Forelimb muscle (tissue), 1 donor: ENCODE results near the gene CTNNA3. TPM values are rescaled to one million over a fixed set of nuclear protein-coding genes. Genes with fewer than 3 reads are reported as not detected.

Experiments used
- DNase-seq: peaks from one replicate; pipeline ENCODE4 v3.0.0-alpha.2; 2013; ENCODE audit warnings: low read depth
- polyA plus RNA-seq: library from polyadenylated mRNA; unstranded; fragments of 120-200 nt; gene quantifications from one replicate; pipeline ENCODE4 v1.2.1, GENCODE V29; 2013; ENCODE audit not compliant: insufficient read length

The CTNNA3 gene
- polyA plus RNA-seq, 1 donor, result 12.6 TPM

DNA sequence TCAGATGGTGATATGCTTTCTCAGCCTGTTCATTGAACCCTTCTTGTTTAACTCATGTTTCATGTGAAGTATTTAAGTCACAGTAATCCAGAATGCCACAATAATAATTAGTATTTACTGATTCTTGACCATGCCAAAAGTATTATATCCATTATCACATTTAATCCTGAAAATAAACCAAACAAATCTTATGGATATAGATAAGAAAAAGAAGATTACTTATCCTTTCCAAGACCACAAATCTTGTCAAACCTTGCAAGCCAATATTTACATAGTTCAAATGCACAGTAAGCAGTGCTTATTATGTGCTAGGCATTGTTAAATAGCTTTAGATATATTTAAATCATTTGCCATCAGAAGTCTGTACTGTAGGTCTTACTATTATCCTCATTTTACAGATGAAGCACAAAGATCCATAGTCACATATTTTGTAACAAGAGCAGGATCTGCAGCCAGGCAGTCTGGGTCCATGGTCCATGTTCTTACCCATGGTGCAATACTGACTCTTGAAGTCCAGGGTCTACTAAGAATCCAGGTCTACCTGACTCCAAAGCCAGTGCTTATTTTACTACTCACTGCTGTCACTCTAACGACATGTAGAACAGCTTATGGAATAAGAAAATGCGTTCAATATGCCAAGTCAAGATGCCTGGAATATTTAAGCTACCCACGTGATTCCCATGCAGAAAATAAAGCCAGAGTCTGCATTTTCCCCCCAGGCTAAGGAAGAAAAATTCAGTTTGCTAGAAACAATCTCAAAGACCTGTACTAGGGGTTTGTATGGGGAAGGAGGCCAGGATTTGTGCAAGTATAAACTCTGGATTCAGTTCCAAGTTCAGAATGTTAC, 1755.0 kb downstream of the CTNNA3 start:
- no peak for DNase-seq

DNA sequence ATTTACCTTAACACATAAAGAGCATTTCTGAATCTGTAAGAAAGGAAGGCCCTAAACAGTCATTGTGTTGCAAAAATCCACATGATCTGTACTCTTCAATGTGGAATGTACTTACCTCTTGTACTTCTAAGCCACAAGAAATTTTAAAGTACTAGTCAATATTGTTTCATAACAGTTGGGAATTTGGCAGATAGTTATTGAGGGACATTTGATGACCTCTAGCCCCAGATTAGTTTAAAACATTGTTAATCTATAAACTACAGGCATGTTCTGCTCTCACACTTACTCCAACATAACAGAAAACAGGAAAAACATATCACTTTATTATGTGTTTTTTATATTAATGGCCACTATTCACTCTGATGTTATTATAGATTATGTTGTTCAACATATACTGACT, 1755.9 kb downstream of the CTNNA3 start:
- no peak for DNase-seq

DNA sequence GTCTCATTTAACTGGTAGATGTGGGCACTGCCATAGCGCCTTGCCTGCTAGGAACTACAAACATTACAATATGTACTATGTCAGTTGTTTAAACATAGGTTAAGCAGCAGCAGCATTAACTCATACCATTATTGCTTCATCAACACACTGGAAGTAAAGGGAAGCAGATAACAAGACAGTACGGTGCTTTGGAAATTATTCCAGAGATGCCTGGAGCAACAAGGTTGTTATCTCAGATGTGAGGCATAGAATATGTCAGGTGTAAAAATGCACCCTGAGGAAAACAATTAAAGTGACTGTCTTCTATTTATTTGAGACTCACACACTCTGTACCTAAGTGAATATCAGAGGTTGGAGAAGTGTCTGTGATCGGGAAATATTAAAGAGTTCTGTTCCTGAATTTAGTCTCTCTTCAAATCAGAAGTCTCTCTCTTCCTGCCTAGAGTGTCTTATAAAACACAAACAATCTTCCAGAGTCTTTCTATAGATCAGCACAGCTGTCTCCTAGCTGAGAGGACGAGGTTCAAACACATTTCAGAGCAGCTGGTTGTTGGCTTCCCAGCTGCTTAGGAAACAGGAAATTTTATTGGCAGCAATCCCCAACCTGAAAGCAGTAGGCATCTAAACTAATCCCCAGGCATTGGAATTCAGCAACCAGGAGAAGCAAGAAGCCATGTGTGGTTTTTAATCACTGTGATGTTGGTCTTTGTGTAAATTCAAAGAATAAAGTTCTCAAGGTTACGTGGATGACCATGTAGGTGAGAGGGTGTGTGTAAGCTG, 1764.5 kb downstream of the CTNNA3 start:
- DNase-seq, result no peak

DNA sequence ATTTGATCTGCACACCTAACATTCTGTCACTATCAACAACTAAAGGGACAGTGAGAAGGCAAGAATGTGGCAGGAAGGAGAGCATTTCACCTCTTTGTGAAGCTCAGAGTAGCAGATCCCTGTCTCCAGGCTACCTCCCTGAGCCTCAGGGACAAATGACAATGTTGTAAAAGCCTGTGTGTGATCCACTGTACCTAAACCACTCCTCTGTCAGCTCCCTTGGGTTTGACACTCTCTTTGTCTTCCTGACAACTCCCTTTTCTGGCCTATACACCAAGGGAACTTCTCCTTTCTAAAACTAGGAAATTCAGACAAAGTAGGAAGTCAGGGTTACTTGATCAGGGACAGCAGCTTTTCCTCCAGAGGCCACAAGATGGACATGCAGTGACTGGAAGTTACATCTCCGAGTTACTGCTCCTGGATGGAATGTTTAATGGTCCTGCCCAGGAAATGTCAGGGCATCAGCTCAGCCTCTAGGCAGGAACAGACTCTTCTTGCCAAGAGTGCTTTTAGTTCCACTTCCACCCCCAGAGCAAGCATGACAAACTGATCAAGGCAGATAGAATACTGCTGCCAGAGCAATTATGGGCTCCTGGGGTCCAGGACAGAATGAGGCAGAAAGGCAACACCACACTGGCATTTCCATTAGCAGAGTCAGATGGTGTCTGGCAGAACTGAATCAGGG, 1784.7 kb downstream of the CTNNA3 start:
- DNase-seq, result no peak

DNA sequence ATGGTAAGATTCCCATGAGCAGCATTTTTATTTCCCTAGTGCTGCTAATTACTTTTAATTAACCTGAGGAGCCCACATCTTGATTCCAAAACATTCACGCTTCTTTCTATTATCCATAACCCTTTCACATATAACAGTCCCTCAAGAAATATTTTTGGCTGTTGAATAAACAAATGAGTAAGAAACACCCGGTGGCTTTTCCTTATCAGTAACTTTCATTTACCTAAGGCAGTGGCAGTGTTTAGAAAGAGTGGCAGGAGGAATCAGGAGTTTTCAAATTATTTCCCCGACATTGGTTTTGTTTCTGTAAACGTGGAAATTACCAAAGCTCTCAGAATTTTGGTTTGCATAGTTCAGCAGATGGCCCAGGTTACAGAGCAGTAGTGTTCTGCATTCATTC, 1785.8 kb downstream of the CTNNA3 start:
- no peak for DNase-seq

DNA sequence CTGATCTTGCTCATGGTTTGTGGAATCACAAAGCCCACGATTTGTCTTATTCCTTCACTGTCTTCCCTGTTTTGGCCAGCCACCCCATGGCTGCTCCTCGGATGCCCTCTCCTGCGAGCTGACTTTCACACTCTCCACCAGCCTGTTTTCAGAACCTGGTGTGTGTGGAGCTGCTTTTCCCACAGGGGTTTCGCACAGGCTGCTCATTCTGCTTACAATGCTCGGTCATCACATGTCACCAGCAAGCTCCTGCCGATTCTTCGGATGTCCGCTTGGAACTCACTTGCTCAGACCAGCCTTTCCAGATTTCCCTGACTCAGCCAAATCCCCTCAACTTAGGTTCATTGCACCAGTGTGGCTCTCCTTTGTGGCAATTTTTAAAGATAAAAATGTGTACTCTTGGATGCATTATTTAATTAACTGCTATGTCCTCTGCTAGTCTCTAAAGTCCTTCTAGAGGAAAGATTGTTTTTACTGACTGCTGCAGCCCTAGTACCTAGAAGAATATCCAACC, 1788.7 kb downstream of the CTNNA3 start:
- no peak for DNase-seq

DNA sequence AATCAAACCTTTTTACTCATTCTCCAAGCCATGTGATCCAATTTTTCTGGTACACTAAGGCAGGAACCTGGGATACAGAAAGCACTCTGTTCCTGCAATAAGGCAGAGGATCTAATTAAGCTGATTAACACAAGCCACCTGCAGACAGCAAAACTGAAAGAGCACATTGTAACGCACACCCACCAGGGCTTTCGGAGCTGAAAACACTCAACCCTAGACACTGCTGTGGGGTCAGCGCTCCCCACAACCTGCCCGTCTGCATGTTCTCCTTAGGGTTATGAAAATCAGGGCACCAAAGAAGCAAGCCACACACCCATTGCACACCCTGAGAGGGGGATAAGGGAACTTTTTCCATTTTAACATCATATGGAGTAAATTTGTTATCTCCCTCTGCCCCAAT, 1792.4 kb downstream of the CTNNA3 start:
- DNase-seq, result no peak

DNA sequence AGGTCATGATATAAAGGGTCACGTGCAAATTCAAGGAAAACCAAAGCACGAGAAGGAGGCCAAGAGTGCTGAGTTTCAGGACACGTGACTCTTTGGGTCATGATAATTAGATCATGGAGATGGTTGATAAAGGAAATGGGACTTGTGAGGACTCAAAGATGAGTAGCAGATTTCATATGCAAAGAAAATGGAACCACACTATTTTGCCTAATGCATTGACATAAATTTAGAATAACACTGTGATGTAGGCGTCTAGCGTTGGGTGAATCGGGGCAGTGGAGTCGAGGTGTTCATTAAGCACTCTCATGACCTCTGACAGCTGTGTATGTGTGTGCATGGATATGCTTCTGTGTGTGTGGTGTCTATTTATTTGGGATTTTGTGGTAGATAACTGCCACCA, 1795.7 kb downstream of the CTNNA3 start:
- no peak for DNase-seq

DNA sequence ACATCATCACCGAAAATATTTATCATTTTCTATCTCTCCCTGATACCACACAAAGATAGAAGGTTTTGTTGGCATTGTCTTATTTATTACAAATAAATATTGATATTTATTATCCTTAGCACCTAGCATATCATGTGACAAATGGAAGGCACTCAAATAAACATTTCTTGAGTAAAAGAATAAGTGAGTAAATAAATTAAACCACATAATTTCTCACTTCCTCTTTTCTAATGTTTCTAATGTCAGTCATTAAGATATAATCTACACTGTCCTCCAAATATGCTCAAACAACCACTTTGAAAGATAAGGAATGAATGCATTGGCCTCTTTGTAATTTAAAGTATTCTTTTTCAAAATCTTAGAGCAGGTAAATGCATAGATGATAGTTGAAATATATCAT, 1797.9 kb downstream of the CTNNA3 start:
- DNase-seq, result no peak

DNA sequence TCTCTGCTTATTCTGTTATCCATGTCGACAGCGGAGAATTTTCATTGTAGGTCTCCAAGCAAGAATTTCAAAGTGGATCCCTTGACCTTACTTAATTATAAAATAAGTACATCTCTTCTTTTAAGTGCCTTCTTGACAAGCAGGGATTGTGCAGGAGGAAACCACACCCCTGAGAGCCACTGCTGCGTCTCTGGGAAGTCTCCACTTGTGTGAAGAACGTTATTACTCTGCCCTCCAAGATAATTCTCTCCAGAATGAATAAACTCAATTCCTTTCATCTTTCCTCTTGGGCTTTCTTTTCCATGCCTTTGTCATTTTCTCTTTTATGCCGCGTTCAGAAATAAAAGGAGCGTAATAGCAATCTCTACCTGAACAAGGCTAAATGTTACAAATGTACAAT, 1801.0 kb downstream of the CTNNA3 start:
- DNase-seq, result no peak

DNA sequence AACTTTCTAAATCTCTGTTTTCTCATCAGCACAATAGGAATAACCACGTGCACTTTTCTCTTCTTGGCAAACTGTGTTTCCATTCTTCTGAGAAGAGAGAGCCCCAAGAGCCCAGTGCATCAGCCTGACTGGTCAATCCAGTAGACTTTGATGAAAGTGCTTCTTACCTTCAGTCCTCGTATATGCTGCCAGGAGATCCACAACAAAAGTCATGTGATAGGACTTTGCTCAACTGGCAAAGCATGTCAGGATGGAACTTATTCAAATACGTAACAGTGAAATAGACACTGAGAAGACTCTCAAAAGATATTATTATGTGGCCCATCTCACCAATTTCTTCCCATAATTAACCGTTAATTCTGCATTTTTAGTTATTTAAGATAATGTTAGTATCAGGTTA, 1801.6 kb downstream of the CTNNA3 start:
- DNase-seq, result no peak

DNA sequence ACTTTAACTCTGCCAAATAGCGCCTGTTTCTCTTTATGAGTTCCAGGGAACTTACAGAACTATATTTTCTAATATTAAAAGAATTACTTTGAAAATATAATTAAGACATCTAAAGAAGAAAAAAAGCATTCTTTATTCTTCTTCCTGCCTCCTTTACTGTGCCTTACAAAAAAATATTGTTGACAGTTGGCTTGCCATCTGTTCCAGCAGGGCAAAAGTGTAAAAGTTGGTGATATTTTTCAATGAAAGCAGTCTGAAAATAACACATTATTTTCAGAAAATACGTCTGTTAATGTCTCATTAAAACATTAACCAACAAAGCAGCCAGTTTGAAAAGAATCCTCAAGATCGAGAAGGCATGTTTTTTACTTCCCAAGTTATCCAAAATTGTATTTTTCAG, 1802.3 kb downstream of the CTNNA3 start:
- DNase-seq, result no peak

DNA sequence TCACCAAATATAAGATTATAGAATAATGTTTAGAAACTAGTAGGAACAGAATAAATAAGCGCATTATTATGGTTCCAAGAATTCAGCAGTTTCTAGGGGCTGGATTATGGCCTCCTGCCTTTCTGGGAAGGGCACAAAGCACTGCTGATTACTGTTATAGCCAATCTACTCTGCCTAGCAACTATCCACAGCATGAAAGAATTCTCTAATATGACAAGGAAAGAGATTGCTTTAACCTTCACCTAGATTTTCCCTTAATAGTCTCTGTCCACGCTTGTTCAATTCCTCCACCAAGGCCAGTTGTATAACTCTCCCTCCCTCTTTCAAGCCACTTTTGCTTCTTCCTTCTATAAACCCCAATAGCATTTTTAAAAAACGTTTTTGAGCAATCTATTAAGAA, 1803.7 kb downstream of the CTNNA3 start:
- no peak for DNase-seq

DNA sequence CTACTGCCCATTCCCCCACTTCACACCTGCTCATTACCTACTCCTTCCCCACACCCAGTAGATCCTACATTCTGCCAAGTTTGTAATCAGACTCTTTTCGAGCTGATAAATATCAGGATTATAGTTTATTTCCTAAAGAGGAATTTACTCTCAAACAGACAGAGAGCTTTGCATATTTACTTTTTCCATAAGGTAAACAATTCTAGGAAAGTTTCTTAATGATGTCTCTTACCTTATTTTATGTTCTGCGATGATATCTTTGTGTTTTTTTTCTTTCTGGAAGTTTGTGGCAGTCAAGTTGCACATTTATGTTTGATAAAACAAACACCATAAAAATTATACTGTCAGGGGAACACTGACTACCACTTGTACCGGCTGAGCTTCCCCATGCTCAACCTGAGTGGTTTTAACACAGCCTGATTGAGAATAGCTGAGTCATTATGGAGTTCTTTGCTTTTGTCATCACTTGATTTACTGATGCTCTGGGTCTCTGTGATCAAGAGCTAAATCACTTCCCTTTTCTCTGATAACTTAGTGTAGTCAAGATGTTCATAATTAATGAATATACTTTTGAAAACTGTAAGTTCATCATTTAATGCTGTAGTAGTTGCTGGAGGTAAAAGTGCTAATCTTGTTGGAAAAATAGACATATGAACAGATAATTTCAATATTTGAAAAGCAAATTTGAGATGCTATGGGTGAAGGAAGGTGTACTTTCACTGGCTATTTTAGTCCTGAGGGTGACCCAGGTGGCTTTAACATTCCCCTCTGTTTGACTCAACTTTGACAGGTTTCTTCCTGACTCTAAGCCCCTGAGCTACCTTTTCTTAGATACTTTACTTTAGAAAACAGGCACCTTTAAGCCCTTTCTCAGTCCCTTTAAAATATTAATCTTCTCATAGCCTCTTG, 1804.7 kb downstream of the CTNNA3 start:
- no peak for DNase-seq

DNA sequence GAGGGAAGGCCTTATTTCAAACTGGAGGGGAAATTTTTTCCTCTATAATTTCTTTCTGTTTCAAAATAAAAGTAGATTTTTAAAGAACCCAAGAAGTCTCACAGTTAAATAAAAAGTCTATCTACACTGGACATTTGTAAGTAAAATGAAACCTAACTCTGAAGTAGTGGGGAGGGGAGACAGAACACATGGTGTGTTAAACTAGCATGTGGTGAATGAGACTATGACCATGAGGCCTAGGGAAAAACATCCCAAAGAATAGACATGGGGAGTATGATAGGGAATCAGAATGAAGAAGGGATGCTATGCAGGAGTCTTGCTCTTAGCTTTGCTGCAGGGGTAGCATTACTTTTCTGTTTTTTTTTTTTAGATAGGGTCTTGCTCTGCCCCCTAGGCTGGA, 1831.5 kb downstream of the CTNNA3 start:
- DNase-seq, result no peak

DNA sequence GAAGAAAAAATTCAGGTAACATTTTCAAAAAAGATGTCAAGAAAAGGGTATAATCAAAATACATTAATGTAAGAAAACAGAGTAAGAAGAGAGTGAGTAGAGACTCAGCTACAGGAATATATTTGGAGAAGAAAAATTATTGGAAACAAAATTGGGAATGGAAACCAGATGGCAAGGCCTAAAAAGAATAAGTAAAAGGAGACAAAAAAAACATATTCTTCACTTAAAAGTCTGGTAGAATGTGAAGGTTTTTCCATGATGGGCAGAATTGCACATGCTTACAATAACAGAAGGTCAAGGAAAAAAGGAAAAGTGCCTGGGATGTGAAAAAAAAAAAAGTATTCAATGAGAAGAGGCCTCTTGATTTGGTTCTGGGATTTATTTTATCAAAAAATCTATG, 1832.0 kb downstream of the CTNNA3 start:
- no peak for DNase-seq

Other genes starting within 250 kb of the CTNNA3 start
- gene DNAJC12, start 142.0 kb upstream of the CTNNA3 start, polyA plus RNA-seq, result 5.6 TPM
- gene SIRT1, start 188.5 kb upstream of the CTNNA3 start, polyA plus RNA-seq, result 19.9 TPM